ENCODE measurements around the gene MCC. TPM values are rescaled to one million over a fixed set of nuclear protein-coding genes. Genes with fewer than 3 reads are reported as not detected.

The MCC gene
- total RNA-seq, 1 donor from 2014 or later, result 2.5 TPM

GRCh38 chr5:113036826-113037225 lies 451.4 kb downstream of the MCC start:
- Histone ChIP-seq H3K4me1 (peaks cover 12% of the 10 kb centered on the region), H3K9ac (no peak overlapping the region), H3K4me2 (no peak overlapping the region), H3F3A (ENCODE audit: low read depth) (peaks cover 9% of the 10 kb centered on the region), H3K27me3 (no peaks in the 10 kb centered on the region), H3K9me3 (ENCODE audit: low read depth) (no peaks in the 10 kb centered on the region), H4K20me1 (ENCODE audit: low read depth) (no peaks in the 10 kb centered on the region), H3K36me3 (no peaks in the 10 kb centered on the region), H3K4me3 (no peak overlapping the region), H3K27ac (no peak overlapping the region), H2AFZ (replicated peaks) (no peak overlapping the region), H3K79me2 (ENCODE audit: low read depth) (no peaks in the 10 kb centered on the region)
- no peak for TF ChIP-seq EZH2 (IDR thresholded peaks at IDR 0.05)
- TF ChIP-seq EZH2phosphoT487 (IDR thresholded peaks at IDR 0.05), result no peak
- TF ChIP-seq CTCF (IDR thresholded peaks at IDR 0.05), result no peak
- peaks cover 18% of the 10 kb centered on the region for H3K4me1 Mint-ChIP-seq
- no peak overlapping the region for H3K27ac Mint-ChIP-seq
- DNase-seq (ENCODE audit: low spot score), result no peak
- no peak overlapping the region for H3K4me3 Mint-ChIP-seq
- no peaks in the 10 kb centered on the region for H3K9me3 Mint-ChIP-seq
- H3K27me3 Mint-ChIP-seq (ENCODE audit: insufficient read depth, low read depth), result peaks cover 6% of the 10 kb centered on the region
- H3K36me3 Mint-ChIP-seq, result peaks cover 2% of the 10 kb centered on the region

- no peak overlapping the region for H3K4me2 ChIP-seq
- no peak overlapping the region for H3K4me3 Mint-ChIP-seq
- H3K36me3 ChIP-seq, result no peaks in the 10 kb centered on the region
- DNase-seq (ENCODE audit: low spot score), result no peak
- H3K9me3 Mint-ChIP-seq, result no peaks in the 10 kb centered on the region
- no peak for TF ChIP-seq EZH2phosphoT487 (IDR thresholded peaks at IDR 0.05)
- TF ChIP-seq CTCF (IDR thresholded peaks at IDR 0.05), result no peak
- no peak for TF ChIP-seq EZH2 (IDR thresholded peaks at IDR 0.05)
- peaks cover 6% of the 10 kb centered on the region for H3K27me3 Mint-ChIP-seq (ENCODE audit: insufficient read depth, low read depth)
- peaks cover 2% of the 10 kb centered on the region for H3K36me3 Mint-ChIP-seq
- no peaks in the 10 kb centered on the region for H3K9me3 ChIP-seq (ENCODE audit: low read depth)
- no peak overlapping the region for H3K9ac ChIP-seq
- H3F3A ChIP-seq (ENCODE audit: low read depth), result peaks cover 9% of the 10 kb centered on the region
- H3K27me3 ChIP-seq, result no peaks in the 10 kb centered on the region
- H4K20me1 ChIP-seq (ENCODE audit: low read depth), result no peaks in the 10 kb centered on the region
- no peak overlapping the region for H3K4me3 ChIP-seq
- no peak overlapping the region for H2AFZ ChIP-seq (replicated peaks)
- no peak overlapping the region for H3K27ac ChIP-seq
- no peak overlapping the region for H3K27ac Mint-ChIP-seq
- H3K4me1 ChIP-seq, result peaks cover 16% of the 10 kb centered on the region
- peaks cover 18% of the 10 kb centered on the region for H3K4me1 Mint-ChIP-seq
- no peaks in the 10 kb centered on the region for H3K79me2 ChIP-seq (ENCODE audit: low read depth)
These were observed 451.9 kb downstream of the MCC start for GRCh38 chr5:113036321-113036720.

- Histone ChIP-seq H3K27me3 (no peaks in the 10 kb centered on the region), H3K4me3 (no peak overlapping the region), H3K27ac (no peak overlapping the region), H4K20me1 (ENCODE audit: low read depth) (no peaks in the 10 kb centered on the region), H3K4me2 (no peak overlapping the region), H3K79me2 (ENCODE audit: low read depth) (no peaks in the 10 kb centered on the region), H3K4me1 (peaks cover 21% of the 10 kb centered on the region), H3K36me3 (no peaks in the 10 kb centered on the region), H3F3A (ENCODE audit: low read depth) (peaks cover 9% of the 10 kb centered on the region), H3K9me3 (ENCODE audit: low read depth) (no peaks in the 10 kb centered on the region), H3K9ac (no peak overlapping the region), H2AFZ (replicated peaks) (no peak overlapping the region)
- peak overlapping the region; percentile 22 for H3K27ac Mint-ChIP-seq
- H3K4me3 Mint-ChIP-seq, result no peak overlapping the region
- H3K4me1 Mint-ChIP-seq, result peaks cover 21% of the 10 kb centered on the region
- no peak for TF ChIP-seq CTCF (IDR thresholded peaks at IDR 0.05)
- TF ChIP-seq EZH2phosphoT487 (IDR thresholded peaks at IDR 0.05), result no peak
- no peak for TF ChIP-seq EZH2 (IDR thresholded peaks at IDR 0.05)
- peaks cover 6% of the 10 kb centered on the region for H3K27me3 Mint-ChIP-seq (ENCODE audit: insufficient read depth, low read depth)
- no peak for DNase-seq (ENCODE audit: low spot score)
- no peaks in the 10 kb centered on the region for H3K9me3 Mint-ChIP-seq
- peaks cover 6% of the 10 kb centered on the region for H3K36me3 Mint-ChIP-seq
These were observed 453.2 kb downstream of the MCC start for GRCh38 chr5:113035096-113035495.
